Suppressor macrophage treated with lipopolysaccharide for 4 hours (primary cell): ENCODE data around the gene VWC2L.

Experiments used
- DNase-seq: peaks from one replicate; pipeline ENCODE4 v3.0.0-alpha.2; 2020

Gene VWC2L

GRCh38 chr2:214543386-214543955 is 132.6 kb downstream of the VWC2L start:
- no peak for DNase-seq

- DNase-seq, result no peak
These were observed 135.2 kb downstream of the VWC2L start for GRCh38 chr2:214545898-214546542.

GRCh38 chr2:214547931-214548330 is 137.1 kb downstream of the VWC2L start:
- DNase-seq, result no peak

- DNase-seq, result no peak
These were observed 139.1 kb downstream of the VWC2L start for GRCh38 chr2:214549946-214550345.

GRCh38 chr2:214550786-214551185 is 139.9 kb downstream of the VWC2L start:
- peak; percentile 18 for DNase-seq

- DNase-seq, result no peak
These were observed 147.0 kb downstream of the VWC2L start for GRCh38 chr2:214557884-214558283.

GRCh38 chr2:214558341-214558740 is 147.5 kb downstream of the VWC2L start:
- DNase-seq, result no peak

- peak; percentile 2 for DNase-seq
These were observed 149.3 kb downstream of the VWC2L start for GRCh38 chr2:214560176-214560575.

- DNase-seq, result no peak
These were observed 149.8 kb downstream of the VWC2L start for GRCh38 chr2:214560618-214561190.

- no peak for DNase-seq
These were observed 154.4 kb downstream of the VWC2L start for GRCh38 chr2:214565246-214565645.

- no peak for DNase-seq
These were observed 155.6 kb downstream of the VWC2L start for GRCh38 chr2:214566457-214566856.

GRCh38 chr2:214569419-214570035 is 158.7 kb downstream of the VWC2L start:
- no peak for DNase-seq

GRCh38 chr2:214574084-214574781 is 163.4 kb downstream of the VWC2L start:
- DNase-seq, result no peak

GRCh38 chr2:214575030-214575429 is 164.2 kb downstream of the VWC2L start:
- no peak for DNase-seq

GRCh38 chr2:214575465-214575864 is 164.6 kb downstream of the VWC2L start:
- no peak for DNase-seq

GRCh38 chr2:214577769-214578168 is 166.9 kb downstream of the VWC2L start:
- no peak for DNase-seq

GRCh38 chr2:214578442-214578841 is 167.6 kb downstream of the VWC2L start:
- DNase-seq, result no peak

GRCh38 chr2:214579035-214579434 is 168.2 kb downstream of the VWC2L start:
- DNase-seq, result no peak

- DNase-seq, result peak; percentile 3
These were observed 176.6 kb downstream of the VWC2L start for GRCh38 chr2:214587442-214587841.

- no peak for DNase-seq
These were observed 180.5 kb downstream of the VWC2L start for GRCh38 chr2:214591366-214591765.

- no peak for DNase-seq
These were observed 181.2 kb downstream of the VWC2L start for GRCh38 chr2:214592011-214592410.

- DNase-seq, result no peak
These were observed 182.9 kb downstream of the VWC2L start for GRCh38 chr2:214593727-214594126.

GRCh38 chr2:214601852-214602633 is 191.2 kb downstream of the VWC2L start:
- no peak for DNase-seq
